GM23338 (cell line): ENCODE measurements around the gene GRIN2B.

Source experiments
- CREB1 ChIP-seq: fragments of 250-450 bp; sonication (Bioruptor Pico); IDR thresholded peaks from 2 replicates; pipeline ENCODE4 v1.5.0; 2020; ENCODE audit warnings: low read depth, mild to moderate bottlenecking, moderate library complexity
- EZH2 ChIP-seq: fragments of 200-600 bp; sonication (generic); IDR thresholded peaks from one replicate; pipeline ENCODE4 v1.8.0; 2017; ENCODE audit warnings: antibody characterized with exemption, mild to moderate bottlenecking, low read depth; ENCODE audit not compliant: unreplicated experiment
- EZH2phosphoT487 ChIP-seq: fragments of 200-600 bp; sonication (generic); IDR thresholded peaks from one replicate; pipeline ENCODE4 v1.8.1; 2018; ENCODE audit warnings: antibody characterized with exemption; ENCODE audit not compliant: unreplicated experiment
- JUNB ChIP-seq: IDR thresholded peaks from one replicate; pipeline ENCODE4 v1.6.1; 2016; ENCODE audit warnings: antibody characterized with exemption; ENCODE audit not compliant: unreplicated experiment
- NANOG ChIP-seq: IDR thresholded peaks from 2 replicates; pipeline ENCODE4 v1.6.1; 2016; ENCODE audit warnings: antibody characterized with exemption, borderline replicate concordance
- POLR2AphosphoS5 ChIP-seq: IDR thresholded peaks from 2 replicates; pipeline ENCODE4 v1.6.1; 2016; ENCODE audit warnings: antibody characterized with exemption, low read depth
- STAT1 ChIP-seq: IDR thresholded peaks from one replicate; pipeline ENCODE4 v1.6.1; 2016; ENCODE audit warnings: antibody characterized with exemption; ENCODE audit not compliant: unreplicated experiment
- ZNF114 ChIP-seq: fragments of 250-450 bp; sonication (Bioruptor Pico); IDR thresholded peaks from 2 replicates; pipeline ENCODE4 v1.5.0; 2020; ENCODE audit warnings: mild to moderate bottlenecking, moderate library complexity
- ZNF331 ChIP-seq: fragments of 250-450 bp; sonication (Bioruptor Pico); IDR thresholded peaks from 2 replicates; pipeline ENCODE4 v1.5.0; 2020; ENCODE audit warnings: low read depth, mild to moderate bottlenecking, moderate library complexity
- TF ChIP-seq, protein P1 (sequence below), 2 experiments: fragments of 200-600 bp in 1 of 2; sonication (generic) in 1 of 2; conservative IDR thresholded peaks; 2 replicates each; pipeline versions ENCODE4 v1.5.1 to v1.6.1; 2016 to 2017; ENCODE audit warnings: antibody characterized with exemption in 2 of 2, low read depth in 2 of 2, mild to moderate bottlenecking in 2 of 2, moderate library complexity in 1 of 2
- TF ChIP-seq, protein P2 (sequence below): IDR thresholded peaks from one replicate; pipeline ENCODE4 v1.6.1; 2018; ENCODE audit warnings: antibody characterized with exemption; ENCODE audit not compliant: unreplicated experiment
- TF ChIP-seq, protein P3 (sequence below): IDR thresholded peaks from 2 replicates; pipeline ENCODE4 v1.6.1; 2016; ENCODE audit warnings: antibody characterized with exemption

DNA sequence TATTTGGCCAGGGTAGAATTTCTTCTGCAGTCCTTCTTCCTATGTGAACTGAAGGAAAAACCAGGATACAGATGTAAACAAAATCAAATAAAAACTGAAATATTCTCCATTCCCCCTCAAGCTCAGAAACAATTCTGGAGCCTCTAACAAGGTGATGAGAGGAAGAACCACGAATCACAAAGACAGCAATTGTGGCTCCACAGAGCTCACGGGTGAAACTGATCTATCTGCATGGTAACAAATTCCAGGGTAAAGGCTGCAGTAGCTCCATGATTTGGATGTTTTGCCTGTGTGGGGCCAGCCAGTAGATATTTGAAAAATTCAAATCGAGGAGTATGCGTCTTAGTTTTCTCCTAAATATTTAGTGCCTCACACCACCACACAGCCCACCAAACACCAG is 10.6 kb downstream of the GRIN2B start:
- TF ChIP-seq, protein P1, sequence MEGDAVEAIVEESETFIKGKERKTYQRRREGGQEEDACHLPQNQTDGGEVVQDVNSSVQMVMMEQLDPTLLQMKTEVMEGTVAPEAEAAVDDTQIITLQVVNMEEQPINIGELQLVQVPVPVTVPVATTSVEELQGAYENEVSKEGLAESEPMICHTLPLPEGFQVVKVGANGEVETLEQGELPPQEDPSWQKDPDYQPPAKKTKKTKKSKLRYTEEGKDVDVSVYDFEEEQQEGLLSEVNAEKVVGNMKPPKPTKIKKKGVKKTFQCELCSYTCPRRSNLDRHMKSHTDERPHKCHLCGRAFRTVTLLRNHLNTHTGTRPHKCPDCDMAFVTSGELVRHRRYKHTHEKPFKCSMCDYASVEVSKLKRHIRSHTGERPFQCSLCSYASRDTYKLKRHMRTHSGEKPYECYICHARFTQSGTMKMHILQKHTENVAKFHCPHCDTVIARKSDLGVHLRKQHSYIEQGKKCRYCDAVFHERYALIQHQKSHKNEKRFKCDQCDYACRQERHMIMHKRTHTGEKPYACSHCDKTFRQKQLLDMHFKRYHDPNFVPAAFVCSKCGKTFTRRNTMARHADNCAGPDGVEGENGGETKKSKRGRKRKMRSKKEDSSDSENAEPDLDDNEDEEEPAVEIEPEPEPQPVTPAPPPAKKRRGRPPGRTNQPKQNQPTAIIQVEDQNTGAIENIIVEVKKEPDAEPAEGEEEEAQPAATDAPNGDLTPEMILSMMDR (conservative IDR thresholded peaks at IDR 0.05; ENCODE audit: low read depth in 2 of 2), result no peak
- TF ChIP-seq EZH2 (no peak), ZNF114 (CRISPR knock-in tag) (no peak), POLR2AphosphoS5 (no peak), EZH2phosphoT487 (no peak), JUNB (no peak), STAT1 (no peak), NANOG (no peak), ZNF331 (no peak), CREB1 (CRISPR knock-in tag) (no peak)
- TF ChIP-seq, protein P2, sequence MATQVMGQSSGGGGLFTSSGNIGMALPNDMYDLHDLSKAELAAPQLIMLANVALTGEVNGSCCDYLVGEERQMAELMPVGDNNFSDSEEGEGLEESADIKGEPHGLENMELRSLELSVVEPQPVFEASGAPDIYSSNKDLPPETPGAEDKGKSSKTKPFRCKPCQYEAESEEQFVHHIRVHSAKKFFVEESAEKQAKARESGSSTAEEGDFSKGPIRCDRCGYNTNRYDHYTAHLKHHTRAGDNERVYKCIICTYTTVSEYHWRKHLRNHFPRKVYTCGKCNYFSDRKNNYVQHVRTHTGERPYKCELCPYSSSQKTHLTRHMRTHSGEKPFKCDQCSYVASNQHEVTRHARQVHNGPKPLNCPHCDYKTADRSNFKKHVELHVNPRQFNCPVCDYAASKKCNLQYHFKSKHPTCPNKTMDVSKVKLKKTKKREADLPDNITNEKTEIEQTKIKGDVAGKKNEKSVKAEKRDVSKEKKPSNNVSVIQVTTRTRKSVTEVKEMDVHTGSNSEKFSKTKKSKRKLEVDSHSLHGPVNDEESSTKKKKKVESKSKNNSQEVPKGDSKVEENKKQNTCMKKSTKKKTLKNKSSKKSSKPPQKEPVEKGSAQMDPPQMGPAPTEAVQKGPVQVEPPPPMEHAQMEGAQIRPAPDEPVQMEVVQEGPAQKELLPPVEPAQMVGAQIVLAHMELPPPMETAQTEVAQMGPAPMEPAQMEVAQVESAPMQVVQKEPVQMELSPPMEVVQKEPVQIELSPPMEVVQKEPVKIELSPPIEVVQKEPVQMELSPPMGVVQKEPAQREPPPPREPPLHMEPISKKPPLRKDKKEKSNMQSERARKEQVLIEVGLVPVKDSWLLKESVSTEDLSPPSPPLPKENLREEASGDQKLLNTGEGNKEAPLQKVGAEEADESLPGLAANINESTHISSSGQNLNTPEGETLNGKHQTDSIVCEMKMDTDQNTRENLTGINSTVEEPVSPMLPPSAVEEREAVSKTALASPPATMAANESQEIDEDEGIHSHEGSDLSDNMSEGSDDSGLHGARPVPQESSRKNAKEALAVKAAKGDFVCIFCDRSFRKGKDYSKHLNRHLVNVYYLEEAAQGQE, result no peak
- TF ChIP-seq, protein P3, sequence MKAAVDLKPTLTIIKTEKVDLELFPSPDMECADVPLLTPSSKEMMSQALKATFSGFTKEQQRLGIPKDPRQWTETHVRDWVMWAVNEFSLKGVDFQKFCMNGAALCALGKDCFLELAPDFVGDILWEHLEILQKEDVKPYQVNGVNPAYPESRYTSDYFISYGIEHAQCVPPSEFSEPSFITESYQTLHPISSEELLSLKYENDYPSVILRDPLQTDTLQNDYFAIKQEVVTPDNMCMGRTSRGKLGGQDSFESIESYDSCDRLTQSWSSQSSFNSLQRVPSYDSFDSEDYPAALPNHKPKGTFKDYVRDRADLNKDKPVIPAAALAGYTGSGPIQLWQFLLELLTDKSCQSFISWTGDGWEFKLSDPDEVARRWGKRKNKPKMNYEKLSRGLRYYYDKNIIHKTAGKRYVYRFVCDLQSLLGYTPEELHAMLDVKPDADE, result no peak
